SK-N-SH (cell line): Measurements from ENCODE around the gene SMIM36. TPM values are rescaled to one million over a fixed set of nuclear protein-coding genes. Genes with fewer than 3 reads are reported as not detected.

Source experiments
- CTCF ChIA-PET: fragments of 300-600, 350-600 bp; formaldehyde crosslinking; extraction: SDS; loops from one replicate; lab custom pipeline; 2021; lab: Yijun Ruan, JAX
- POLR2A ChIA-PET: fragments of 350-600 bp; sonication (Branson Sonifier 250); formaldehyde crosslinking; extraction: SDS; loops from one replicate; lab custom pipeline; 2020; ENCODE audit warnings: antibody characterized with exemption, inconsistent platforms; lab: Yijun Ruan, JAX
- DNase-seq: peaks from one replicate; pipeline ENCODE4 v3.0.0; 2012
- H2AFZ ChIP-seq: fragments of 200-600 bp; sonication (generic); 2 replicates; pipeline ENCODE4 v1.8.1; 2016; ENCODE audit warnings: antibody characterized with exemption, mild to moderate bottlenecking, low read depth
- H3F3A ChIP-seq: fragments of 200-600 bp; sonication (generic); replicated peaks from 2 replicates; pipeline ENCODE3; 2016; ENCODE audit warnings: antibody characterized with exemption, mild to moderate bottlenecking; ENCODE audit not compliant: insufficient read depth
- H3K27ac ChIP-seq, 2 experiments: fragments of 200-500 bp in 1 of 2; fragments of 200-600 bp in 1 of 2; sonication (Bioruptor generic) in 1 of 2; sonication (generic), shearing (Covaris generic) in 1 of 2; 2 replicates each; pipeline versions ENCODE4 v1.5.1 to v1.6.1; 2014 to 2016; ENCODE audit warnings: low read depth in 2 of 2, inconsistent platforms in 1 of 2, low read length in 1 of 2, mild to moderate bottlenecking in 1 of 2, mixed read lengths in 1 of 2
- H3K27me3 ChIP-seq: fragments of 200-600 bp; sonication (generic), shearing (Covaris generic); 2 replicates; pipeline ENCODE4 v1.6.1; 2016; ENCODE audit warnings: mixed run types; ENCODE audit not compliant: insufficient read depth
- H3K36me3 ChIP-seq, 2 experiments: fragments of 200-500 bp in 1 of 2; fragments of 200-600 bp in 1 of 2; sonication (Bioruptor generic) in 1 of 2; sonication (generic) in 1 of 2; replicated peaks in 1 of 2; 2 replicates each; pipeline versions ENCODE3 to v1.5.1; 2014 to 2016; ENCODE audit warnings: low read length in 1 of 2, mild to moderate bottlenecking in 1 of 2; ENCODE audit not compliant: insufficient read depth in 2 of 2, control insufficient read depth in 1 of 2
- H3K4me1 ChIP-seq, 2 experiments: fragments of 200-500 bp in 1 of 2; fragments of 200-600 bp in 1 of 2; sonication (Bioruptor generic) in 1 of 2; sonication (generic), shearing (Covaris generic) in 1 of 2; 2 replicates each; pipeline versions ENCODE4 v1.5.1 to v1.6.1; 2014 to 2016; ENCODE audit warnings: low read depth in 1 of 2, low read length in 1 of 2, mixed run types in 1 of 2; ENCODE audit not compliant: insufficient read depth in 2 of 2, control insufficient read depth in 1 of 2
- H3K4me2 ChIP-seq: fragments of 200-600 bp; sonication (generic), shearing (Covaris generic); 2 replicates; pipeline ENCODE4 v1.6.1; 2017; ENCODE audit warnings: mixed run types
- H3K4me3 ChIP-seq, 2 experiments: fragments of 200-500 bp in 1 of 2; fragments of 200-600 bp in 1 of 2; sonication (Bioruptor generic) in 1 of 2; sonication (generic), shearing (Covaris generic) in 1 of 2; 2 replicates each; pipeline versions ENCODE4 v1.5.1 to v1.8.1; 2014 to 2016; ENCODE audit warnings: low read depth in 2 of 2, inconsistent platforms in 1 of 2, low read length in 1 of 2, mild to moderate bottlenecking in 1 of 2, mixed read lengths in 1 of 2, moderate library complexity in 1 of 2
- H3K79me2 ChIP-seq: fragments of 200-600 bp; sonication (generic); 2 replicates; pipeline ENCODE4 v1.8.1; 2017; ENCODE audit warnings: mild to moderate bottlenecking; ENCODE audit not compliant: insufficient read depth
- H3K9ac ChIP-seq: fragments of 200-600 bp; sonication (generic); 2 replicates; pipeline ENCODE4 v1.6.1; 2017; ENCODE audit warnings: mixed run types
- H3K9me2 ChIP-seq: fragments of 200-600 bp; sonication (generic); 2 replicates; pipeline ENCODE4 v1.6.1; 2017; ENCODE audit warnings: mixed run types
- H3K9me3 ChIP-seq: fragments of 200-600 bp; sonication (generic); 2 replicates; pipeline ENCODE4 v1.6.1; 2017; ENCODE audit warnings: mixed run types, mild to moderate bottlenecking, moderate library complexity
- H4K20me1 ChIP-seq: fragments of 200-600 bp; sonication (generic); 2 replicates; pipeline ENCODE4 v1.6.1; 2017; ENCODE audit warnings: mild to moderate bottlenecking, mixed run types; ENCODE audit not compliant: insufficient read depth
- EP300 ChIP-seq, 2 experiments: IDR thresholded peaks; 2 replicates each; pipeline versions ENCODE4 v1.4.0 to v1.6.1; 2012; ENCODE audit warnings: borderline replicate concordance in 1 of 2, low read depth in 1 of 2, low read length in 1 of 2
- FOSL2 ChIP-seq: IDR thresholded peaks from 2 replicates; pipeline ENCODE4 v1.4.0; 2012; ENCODE audit warnings: low read depth, mild to moderate bottlenecking, moderate library complexity, borderline replicate concordance
- NRF1 ChIP-seq: IDR thresholded peaks from 2 replicates; pipeline ENCODE4 v1.6.1; 2012; ENCODE audit warnings: low read depth, mild to moderate bottlenecking, low read length
- POLR2AphosphoS5 ChIP-seq: IDR thresholded peaks from 2 replicates; pipeline ENCODE4 v1.6.1; 2012; ENCODE audit warnings: low read depth, low read length
- RAD21 ChIP-seq: IDR thresholded peaks from 2 replicates; pipeline ENCODE4 v1.6.1; 2012; ENCODE audit warnings: mild to moderate bottlenecking, low read length
- RCOR1 ChIP-seq: fragments of 150-350 bp; IDR thresholded peaks from 2 replicates; pipeline ENCODE4 v1.6.1; 2017; ENCODE audit warnings: antibody characterized with exemption, low read length
- RXRA ChIP-seq: IDR thresholded peaks from 2 replicates; pipeline ENCODE4 v1.4.0; 2012; ENCODE audit warnings: low read depth, mild to moderate bottlenecking, borderline replicate concordance
- SIN3A ChIP-seq: IDR thresholded peaks from 2 replicates; pipeline ENCODE4 v1.6.1; 2012; ENCODE audit warnings: low read depth, mild to moderate bottlenecking, low read length, moderate library complexity, borderline replicate concordance
- TCF12 ChIP-seq: IDR thresholded peaks from 2 replicates; pipeline ENCODE4 v1.4.0; 2012
- TEAD4 ChIP-seq: IDR thresholded peaks from 2 replicates; pipeline ENCODE4 v1.4.0; 2012; ENCODE audit warnings: mild to moderate bottlenecking, borderline replicate concordance; ENCODE audit not compliant: insufficient read depth
- USF1 ChIP-seq: IDR thresholded peaks from 2 replicates; pipeline ENCODE4 v1.4.0; 2012; ENCODE audit warnings: low read depth, borderline replicate concordance
- YY1 ChIP-seq: IDR thresholded peaks from 2 replicates; pipeline ENCODE4 v1.4.0; 2012; ENCODE audit warnings: low read depth, mild to moderate bottlenecking
- WGBS: methylation state at CpG from one replicate; pipeline ENCODE4 v1.1.6; 2017; ENCODE audit warnings: low lambda C conversion rate; 5-methylcytosine and 5-hydroxymethylcytosine counted together
- polyA plus RNA-seq, 3 experiments: library from polyadenylated mRNA; depleted of rRNA; stranded (reverse); fragments of >200 nt; gene quantifications; 2 replicates each; pipeline ENCODE4 v1.2.3, GENCODE V29; 2012
- TF ChIP-seq, protein P1 (sequence below): fragments of 200-600 bp; sonication (generic); IDR thresholded peaks from 2 replicates; pipeline ENCODE4 v1.6.1; 2017; ENCODE audit warnings: antibody characterized with exemption, mild to moderate bottlenecking, moderate library complexity
- TF ChIP-seq, protein P2 (sequence below): IDR thresholded peaks from 2 replicates; pipeline ENCODE4 v1.6.1; 2012; ENCODE audit warnings: mild to moderate bottlenecking, low read depth, low read length, moderate library complexity
- TF ChIP-seq, protein P3 (sequence below): IDR thresholded peaks from 2 replicates; pipeline ENCODE4 v1.4.0; 2012; ENCODE audit warnings: low read depth, borderline replicate concordance

SMIM36 gene
- polyA plus RNA-seq, 1 of the 3 experiments (the other 2 are of a cell fraction): not detected

DNA sequence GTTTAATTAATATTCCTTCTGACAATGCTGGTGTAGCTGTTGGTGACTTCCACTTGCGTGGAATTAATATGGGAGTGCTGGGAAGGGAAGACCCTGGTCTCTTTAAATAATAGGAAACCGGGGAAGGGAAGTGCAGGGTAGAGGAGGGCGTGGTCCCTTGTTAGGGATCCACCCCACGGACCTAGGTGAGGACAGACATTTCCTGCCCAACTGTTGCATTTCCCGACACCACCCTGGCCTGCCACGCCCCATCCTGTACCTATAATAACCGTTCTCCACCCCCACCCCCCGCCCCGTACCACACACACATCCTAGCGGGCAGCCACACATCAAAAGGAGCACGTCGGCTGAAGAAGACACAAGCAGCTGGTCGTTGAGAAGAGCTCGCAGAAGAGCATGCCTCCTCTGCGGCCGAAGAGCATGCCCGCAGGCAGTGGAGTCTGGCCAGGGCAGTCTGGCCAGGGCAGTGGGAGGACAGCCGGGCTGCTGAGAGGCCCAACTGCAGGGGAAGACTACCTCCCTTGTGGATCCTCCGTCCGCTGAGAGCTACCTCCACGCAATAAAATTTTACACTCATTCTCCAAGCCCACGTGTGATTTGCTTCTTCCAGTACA, 52.9 kb downstream of the SMIM36 start:
- Histone ChIP-seq H3K4me1 (peaks cover 0 to 19% of the 10 kb centered on the region in 2 experiments; a peak in 2 of 4 replicates), H4K20me1 (no peaks in the 10 kb centered on the region), H3K27ac (no peak overlapping the region), H3K79me2 (no peaks in the 10 kb centered on the region), H3K27me3 (no peaks in the 10 kb centered on the region), H3K36me3 (no peaks in the 10 kb centered on the region), H3K4me2 (0 out of 2 replicates have a peak overlapping the region, but pooled peaks have one; percentile 30), H3K9me3 (no peaks in the 10 kb centered on the region), H2AFZ (no peak overlapping the region), H3K9me2 (no peaks in the 10 kb centered on the region), H3K4me3 (no peak overlapping the region), H3F3A (peaks cover 6% of the 10 kb centered on the region), H3K9ac (no peak overlapping the region)
- CTCF ChIA-PET: interaction anchor here (1.0 to 1.4 kb wide), 3 partner anchors 41 to 277 kb away, joined by 3 to 4 read pairs (median 3); no protein-coding TSS in a partner anchor
- DNase-seq: no peak
- TF ChIP-seq, protein P1, sequence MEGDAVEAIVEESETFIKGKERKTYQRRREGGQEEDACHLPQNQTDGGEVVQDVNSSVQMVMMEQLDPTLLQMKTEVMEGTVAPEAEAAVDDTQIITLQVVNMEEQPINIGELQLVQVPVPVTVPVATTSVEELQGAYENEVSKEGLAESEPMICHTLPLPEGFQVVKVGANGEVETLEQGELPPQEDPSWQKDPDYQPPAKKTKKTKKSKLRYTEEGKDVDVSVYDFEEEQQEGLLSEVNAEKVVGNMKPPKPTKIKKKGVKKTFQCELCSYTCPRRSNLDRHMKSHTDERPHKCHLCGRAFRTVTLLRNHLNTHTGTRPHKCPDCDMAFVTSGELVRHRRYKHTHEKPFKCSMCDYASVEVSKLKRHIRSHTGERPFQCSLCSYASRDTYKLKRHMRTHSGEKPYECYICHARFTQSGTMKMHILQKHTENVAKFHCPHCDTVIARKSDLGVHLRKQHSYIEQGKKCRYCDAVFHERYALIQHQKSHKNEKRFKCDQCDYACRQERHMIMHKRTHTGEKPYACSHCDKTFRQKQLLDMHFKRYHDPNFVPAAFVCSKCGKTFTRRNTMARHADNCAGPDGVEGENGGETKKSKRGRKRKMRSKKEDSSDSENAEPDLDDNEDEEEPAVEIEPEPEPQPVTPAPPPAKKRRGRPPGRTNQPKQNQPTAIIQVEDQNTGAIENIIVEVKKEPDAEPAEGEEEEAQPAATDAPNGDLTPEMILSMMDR: no peak
- no peak for TF ChIP-seq TCF12
- no peak for TF ChIP-seq NRF1
- TF ChIP-seq FOSL2: no peak
- TF ChIP-seq, protein P2, sequence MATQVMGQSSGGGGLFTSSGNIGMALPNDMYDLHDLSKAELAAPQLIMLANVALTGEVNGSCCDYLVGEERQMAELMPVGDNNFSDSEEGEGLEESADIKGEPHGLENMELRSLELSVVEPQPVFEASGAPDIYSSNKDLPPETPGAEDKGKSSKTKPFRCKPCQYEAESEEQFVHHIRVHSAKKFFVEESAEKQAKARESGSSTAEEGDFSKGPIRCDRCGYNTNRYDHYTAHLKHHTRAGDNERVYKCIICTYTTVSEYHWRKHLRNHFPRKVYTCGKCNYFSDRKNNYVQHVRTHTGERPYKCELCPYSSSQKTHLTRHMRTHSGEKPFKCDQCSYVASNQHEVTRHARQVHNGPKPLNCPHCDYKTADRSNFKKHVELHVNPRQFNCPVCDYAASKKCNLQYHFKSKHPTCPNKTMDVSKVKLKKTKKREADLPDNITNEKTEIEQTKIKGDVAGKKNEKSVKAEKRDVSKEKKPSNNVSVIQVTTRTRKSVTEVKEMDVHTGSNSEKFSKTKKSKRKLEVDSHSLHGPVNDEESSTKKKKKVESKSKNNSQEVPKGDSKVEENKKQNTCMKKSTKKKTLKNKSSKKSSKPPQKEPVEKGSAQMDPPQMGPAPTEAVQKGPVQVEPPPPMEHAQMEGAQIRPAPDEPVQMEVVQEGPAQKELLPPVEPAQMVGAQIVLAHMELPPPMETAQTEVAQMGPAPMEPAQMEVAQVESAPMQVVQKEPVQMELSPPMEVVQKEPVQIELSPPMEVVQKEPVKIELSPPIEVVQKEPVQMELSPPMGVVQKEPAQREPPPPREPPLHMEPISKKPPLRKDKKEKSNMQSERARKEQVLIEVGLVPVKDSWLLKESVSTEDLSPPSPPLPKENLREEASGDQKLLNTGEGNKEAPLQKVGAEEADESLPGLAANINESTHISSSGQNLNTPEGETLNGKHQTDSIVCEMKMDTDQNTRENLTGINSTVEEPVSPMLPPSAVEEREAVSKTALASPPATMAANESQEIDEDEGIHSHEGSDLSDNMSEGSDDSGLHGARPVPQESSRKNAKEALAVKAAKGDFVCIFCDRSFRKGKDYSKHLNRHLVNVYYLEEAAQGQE: no peak
- no peak for TF ChIP-seq EP300 (IDR thresholded peaks at IDR 0.05; ENCODE audit: borderline replicate concordance in 1 of 2, low read depth in 1 of 2, low read length in 1 of 2)
- no peak for TF ChIP-seq RAD21
- no peak for TF ChIP-seq YY1
- TF ChIP-seq SIN3A: no peak
- TF ChIP-seq, protein P3, sequence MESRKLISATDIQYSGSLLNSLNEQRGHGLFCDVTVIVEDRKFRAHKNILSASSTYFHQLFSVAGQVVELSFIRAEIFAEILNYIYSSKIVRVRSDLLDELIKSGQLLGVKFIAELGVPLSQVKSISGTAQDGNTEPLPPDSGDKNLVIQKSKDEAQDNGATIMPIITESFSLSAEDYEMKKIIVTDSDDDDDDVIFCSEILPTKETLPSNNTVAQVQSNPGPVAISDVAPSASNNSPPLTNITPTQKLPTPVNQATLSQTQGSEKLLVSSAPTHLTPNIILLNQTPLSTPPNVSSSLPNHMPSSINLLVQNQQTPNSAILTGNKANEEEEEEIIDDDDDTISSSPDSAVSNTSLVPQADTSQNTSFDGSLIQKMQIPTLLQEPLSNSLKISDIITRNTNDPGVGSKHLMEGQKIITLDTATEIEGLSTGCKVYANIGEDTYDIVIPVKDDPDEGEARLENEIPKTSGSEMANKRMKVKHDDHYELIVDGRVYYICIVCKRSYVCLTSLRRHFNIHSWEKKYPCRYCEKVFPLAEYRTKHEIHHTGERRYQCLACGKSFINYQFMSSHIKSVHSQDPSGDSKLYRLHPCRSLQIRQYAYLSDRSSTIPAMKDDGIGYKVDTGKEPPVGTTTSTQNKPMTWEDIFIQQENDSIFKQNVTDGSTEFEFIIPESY: no peak
- TF ChIP-seq RCOR1: no peak
- no peak for TF ChIP-seq USF1
- no peak for TF ChIP-seq TEAD4
- no peak for TF ChIP-seq RXRA
- no peak for TF ChIP-seq POLR2AphosphoS5
- POLR2A ChIA-PET: no interaction called here
- 94% methylated on average over 22 of the region's 22 CpGs for WGBS
